ENCODE measurements around the gene OPN4. TPM values are rescaled to one million over a fixed set of nuclear protein-coding genes. Genes with fewer than 3 reads are reported as not detected.

Gene OPN4
- total RNA-seq, 1 experiment from 2014 or later, result not detected

- DNase-seq (ENCODE audit: low read depth), result no peak
These were observed 24.8 kb downstream of the OPN4 start for GRCh38 chr10:86678999-86679792.

- DNase-seq (ENCODE audit: low read depth), result no peak
These were observed 26.7 kb downstream of the OPN4 start for GRCh38 chr10:86681047-86681446.

GRCh38 chr10:86681722-86682386 is 27.5 kb downstream of the OPN4 start:
- DNase-seq (ENCODE audit: low read depth), result no peak

- DNase-seq (ENCODE audit: low read depth), result no peak
These were observed 28.3 kb downstream of the OPN4 start for GRCh38 chr10:86682675-86683074.

GRCh38 chr10:86684331-86685097 is 30.2 kb downstream of the OPN4 start:
- DNase-seq (ENCODE audit: low read depth), result peak; percentile 47

- DNase-seq (ENCODE audit: low read depth), result no peak
These were observed 31.1 kb downstream of the OPN4 start for GRCh38 chr10:86685416-86685815.

- no peak for DNase-seq (ENCODE audit: low read depth)
These were observed 31.7 kb downstream of the OPN4 start for GRCh38 chr10:86685893-86686632.

- no peak for DNase-seq (ENCODE audit: low read depth)
These were observed 32.6 kb downstream of the OPN4 start for GRCh38 chr10:86686972-86687371.

GRCh38 chr10:86687750-86688149 is 33.4 kb downstream of the OPN4 start:
- no peak for DNase-seq (ENCODE audit: low read depth)

- peak; percentile 55 for DNase-seq (ENCODE audit: low read depth)
These were observed 34.1 kb downstream of the OPN4 start for GRCh38 chr10:86688398-86688921.

- DNase-seq (ENCODE audit: low read depth), result no peak
These were observed 34.8 kb downstream of the OPN4 start for GRCh38 chr10:86689146-86689545.

- DNase-seq (ENCODE audit: low read depth), result no peak
These were observed 35.9 kb downstream of the OPN4 start for GRCh38 chr10:86690231-86690630.

- no peak for DNase-seq (ENCODE audit: low read depth)
These were observed 36.3 kb downstream of the OPN4 start for GRCh38 chr10:86690657-86691084.

- DNase-seq (ENCODE audit: low read depth), result no peak
These were observed 37.1 kb downstream of the OPN4 start for GRCh38 chr10:86691333-86692022.

GRCh38 chr10:86692023-86692514 is 37.7 kb downstream of the OPN4 start:
- no peak for DNase-seq (ENCODE audit: low read depth)

- DNase-seq (ENCODE audit: low read depth), result no peak
These were observed 38.3 kb downstream of the OPN4 start for GRCh38 chr10:86692664-86693063.

- no peak for DNase-seq (ENCODE audit: low read depth)
These were observed 38.9 kb downstream of the OPN4 start for GRCh38 chr10:86693275-86693674.

- DNase-seq (ENCODE audit: low read depth), result peak; percentile 28
These were observed 39.5 kb downstream of the OPN4 start for GRCh38 chr10:86693721-86694369.

- no peak for DNase-seq (ENCODE audit: low read depth)
These were observed 44.0 kb downstream of the OPN4 start for GRCh38 chr10:86698207-86698940.
